T-cell (primary cell): ENCODE measurements around the gene KLRK1. TPM values are rescaled to one million over a fixed set of nuclear protein-coding genes. Genes with fewer than 3 reads are reported as not detected.
A peak's percentile ranks its signal among the peaks of the same experiment; 100 is the strongest.
"Not testable (repeated sequence)": the region's sequence is repeated elsewhere in the genome, so short reads cannot be mapped to it uniquely, and the experiment has no call there.

Source experiments
- ATAC-seq, 4 experiments: fragments of 200-7000 bp in 3 of 4; fragments of 150-1000 bp in 1 of 4; cut with Tn5 transposase; replicated peaks in 1 of 4; 1 replicate in 3 of 4; 2 replicates in 1 of 4; pipeline ENCODE4 v1.10.0; 2021; ENCODE audit warnings: moderate library complexity in 3 of 4, mild to moderate bottlenecking in 2 of 4, moderate number of reproducible peaks in 1 of 4
- CTCF ChIA-PET, 2 donors: fragments of 300-600 bp; sonication (Branson Sonifier 250); formaldehyde crosslinking; loops; one replicate each; lab custom pipeline; 2022; ENCODE audit warnings: antibody characterized with exemption in 2 of 2; lab: Charles Lee
- POLR2A ChIA-PET, 2 donors: fragments of 300-600 bp; sonication (Branson Sonifier 250); formaldehyde crosslinking; loops; one replicate each; lab custom pipeline; 2022; ENCODE audit warnings: antibody characterized with exemption in 2 of 2; lab: Charles Lee
- DNase-seq, 35 experiments: peaks; one replicate each; pipeline versions ENCODE4 v3.0.0 to v3.0.0-alpha.2; 2013 to 2023
- H3K27ac ChIP-seq: one replicate; pipeline ENCODE4 v1.5.1; 2013; ENCODE audit warnings: low read length
- H3K27me3 ChIP-seq, 2 experiments: replicated peaks in 1 of 2; 1 replicate in 1 of 2; 2 replicates in 1 of 2; pipeline versions ENCODE4 v1.6.1 to v1.7.0; 2013; ENCODE audit warnings: low read length in 1 of 2, mixed read lengths in 1 of 2; ENCODE audit not compliant: control insufficient read depth in 2 of 2, insufficient read depth in 2 of 2; ENCODE audit errors: extremely low read depth in 1 of 2
- H3K36me3 ChIP-seq, 2 donors: 1 replicate in 1 of 2; 2 replicates in 1 of 2; pipeline versions ENCODE4 v1.6.1 to v1.7.0; 2013; ENCODE audit warnings: low read length in 1 of 2; ENCODE audit not compliant: control insufficient read depth in 2 of 2, insufficient read depth in 1 of 2; ENCODE audit errors: extremely low read depth in 1 of 2
- H3K4me1 ChIP-seq, 2 experiments: 1 replicate in 1 of 2; 2 replicates in 1 of 2; pipeline versions ENCODE4 v1.6.1 to v1.7.0; 2013; ENCODE audit warnings: low read length in 2 of 2, mixed read lengths in 1 of 2; ENCODE audit not compliant: insufficient read depth in 2 of 2, control insufficient read depth in 1 of 2; ENCODE audit errors: extremely low read depth in 1 of 2
- H3K4me3 ChIP-seq, 2 donors: 1 replicate in 1 of 2; 2 replicates in 1 of 2; pipeline versions ENCODE4 v1.5.1 to v1.7.0; 2013; ENCODE audit warnings: mild to moderate bottlenecking in 2 of 2, low read length in 1 of 2, moderate library complexity in 1 of 2; ENCODE audit not compliant: control insufficient read depth in 1 of 2; ENCODE audit errors: extremely low read depth in 1 of 2
- H3K9me3 ChIP-seq: 2 replicates; pipeline ENCODE4 v1.7.0; 2013
- H3K27ac Mint-ChIP-seq, 2 donors: one replicate each; pipeline ENCODE4 v1.8.0; 2020 to 2021; ENCODE audit warnings: mild to moderate bottlenecking in 2 of 2, mixed read lengths in 2 of 2
- H3K27me3 Mint-ChIP-seq, 2 donors: one replicate each; pipeline ENCODE4 v1.8.0; 2021 to 2022; ENCODE audit warnings: mixed read lengths in 2 of 2
- H3K36me3 Mint-ChIP-seq: one replicate; pipeline ENCODE4 v1.8.0; 2021; ENCODE audit warnings: mixed read lengths
- H3K4me1 Mint-ChIP-seq, 3 donors: one replicate each; pipeline ENCODE4 v1.8.0; 2020 to 2022; ENCODE audit warnings: mixed read lengths in 3 of 3, mild to moderate bottlenecking in 1 of 3
- H3K4me3 Mint-ChIP-seq, 3 donors: one replicate each; pipeline ENCODE4 v1.8.0; 2020 to 2022; ENCODE audit warnings: mild to moderate bottlenecking in 3 of 3, mixed read lengths in 3 of 3, moderate library complexity in 3 of 3
- H3K9me3 Mint-ChIP-seq, 3 donors: one replicate each; pipeline ENCODE4 v1.8.0; 2020 to 2022; ENCODE audit warnings: mixed read lengths in 3 of 3
- WGBS: methylation state at CpG from one replicate; pipeline ENCODE4 v1.1.5; 2013; ENCODE audit warnings: missing lambda C conversion rate; ENCODE audit not compliant: insufficient coverage; 5-methylcytosine and 5-hydroxymethylcytosine counted together
- total RNA-seq, 35 experiments: library from RNA in 6 of 35; stranded (reverse) in 6 of 35; fragments of 120-200 nt in 1 of 35; gene quantifications; one replicate each; pipeline versions ENCODE4 v1.2.1 to v1.2.4 and lab custom pipeline; 2013 to 2026

KLRK1 gene
- total RNA-seq, 5 donors from 2014 or later (not counting 1 experiment from before 2014, with no cell fraction given): 74.5 to 162 (median 141) TPM

- peak overlapping the region in 2 of 3 donors; percentile 34 to 46 for H3K4me3 Mint-ChIP-seq
- WGBS: 0% methylated on average over 1 of the region's 11 CpGs
- peaks cover 5 to 11% of the 10 kb centered on the region in 2 donors for H3K27me3 Mint-ChIP-seq
- ChIA-PET CTCF (interaction anchor here in 1 of 2 donors (1.0 to 1.7 kb wide), 2 partner anchors 28 to 219 kb away, joined by 5 to 6 read pairs; partner anchors contain the start of gene MAGOHB), POLR2A (interaction anchor here (0.6 to 1.3 kb wide), 3 partner anchors 21 to 160 kb away, joined by 3 to 9 read pairs (median 7); no protein-coding TSS in a partner anchor)
- H3K9me3 Mint-ChIP-seq, H3K4me3 ChIP-seq, H3K36me3 ChIP-seq, H3K36me3 Mint-ChIP-seq, H3K27me3 ChIP-seq, H3K9me3 ChIP-seq: not testable (repeated sequence)
- H3K27ac Mint-ChIP-seq: peak overlapping the region; percentile 75 to 94
- Histone ChIP-seq H3K27ac (peak overlapping the region; percentile 93), H3K4me1 (peaks cover 21 to 31% of the 10 kb centered on the region in 2 experiments)
- DNase-seq: peak in 30 of 35 experiments; percentile 19 to 80 (median 47)
- peak; percentile 11 to 64 (median 30) for ATAC-seq
- peaks cover 20 to 50% (median 40%) of the 10 kb centered on the region in 3 donors for H3K4me1 Mint-ChIP-seq
Measured at GRCh38 chr12:10394531-10395152, 4.8 kb upstream of the KLRK1 start.

GRCh38 chr12:10393291-10393690 is 3.5 kb upstream of the KLRK1 start:
- peak overlapping the region; percentile 50 to 83 for H3K27ac Mint-ChIP-seq
- CTCF ChIA-PET: interaction anchor here (0.5 to 1.0 kb wide), 3 partner anchors 16 to 581 kb away, joined by 3 to 5 read pairs (median 5); partner anchors contain the start of genes KLRC4 (in 1 of the 2) and MAGOHB (in 1 of the 2)

GRCh38 chr12:10392394-10392930 is 2.6 kb upstream of the KLRK1 start:
- H3K27ac ChIP-seq: peak overlapping the region; percentile 68
- H3K36me3 ChIP-seq: no peaks in the 10 kb centered on the region
- peaks cover 21 to 37% of the 10 kb centered on the region in 2 experiments for H3K4me1 ChIP-seq
- no peaks in the 10 kb centered on the region for H3K9me3 ChIP-seq
- ChIA-PET CTCF (interaction anchor here in 1 of 2 donors (0.9 to 1.4 kb wide), 3 partner anchors 10 to 84 kb away, joined by 3 read pairs; partner anchors contain the start of gene KLRC4), POLR2A (interaction anchor here (0.6 to 1.5 kb wide), 2 partner anchors 178 to 180 kb away, joined by 3 to 5 read pairs; partner anchors contain the start of gene GABARAPL1 (in 1 of the 2))
- peaks cover 3% of the 10 kb centered on the region for H3K36me3 Mint-ChIP-seq
- H3K4me3 Mint-ChIP-seq: peak overlapping the region in 2 of 3 donors; percentile 27 to 51
- peaks cover 20 to 44% (median 36%) of the 10 kb centered on the region in 3 donors for H3K4me1 Mint-ChIP-seq
- DNase-seq (peak in 6 of 35 experiments; percentile 21 to 66 (median 36)), ATAC-seq (peak in 2 of 4 experiments; percentile 40 to 60)
- peak overlapping the region; percentile 77 to 83 for H3K27ac Mint-ChIP-seq
- H3K9me3 Mint-ChIP-seq: no peaks in the 10 kb centered on the region
- H3K27me3 Mint-ChIP-seq: peaks cover 8 to 11% of the 10 kb centered on the region in 2 donors
- H3K4me3 ChIP-seq: no peak overlapping the region
- WGBS: 27% methylated on average over 2 of the region's 7 CpGs
- no peaks in the 10 kb centered on the region for H3K27me3 ChIP-seq

More at GRCh38 chr12:10393291-10393690, 3.5 kb upstream of the KLRK1 start:
- Histone ChIP-seq H3K4me1 (peaks cover 21 to 37% of the 10 kb centered on the region in 2 experiments), H3K27ac (peak overlapping the region; percentile 93), H3K4me3 (no peak overlapping the region), H3K36me3 (no peaks in the 10 kb centered on the region), H3K9me3 (no peaks in the 10 kb centered on the region), H3K27me3 (no peaks in the 10 kb centered on the region)
- no CpG with 5 or more reads among the region's 3 CpGs for WGBS
- H3K4me3 Mint-ChIP-seq: no peak overlapping the region
- ATAC-seq (no peak), DNase-seq (no peak)
- POLR2A ChIA-PET: interaction anchor here (0.6 to 1.5 kb wide), 2 partner anchors 179 to 180 kb away, joined by 3 to 5 read pairs; partner anchors contain the start of gene GABARAPL1 (in 1 of the 2)
- H3K4me1 Mint-ChIP-seq: peaks cover 20 to 50% (median 41%) of the 10 kb centered on the region in 3 donors
- peaks cover 3% of the 10 kb centered on the region for H3K36me3 Mint-ChIP-seq
- no peaks in the 10 kb centered on the region for H3K9me3 Mint-ChIP-seq
- H3K27me3 Mint-ChIP-seq: peaks cover 8 to 15% of the 10 kb centered on the region in 2 donors

DNA sequence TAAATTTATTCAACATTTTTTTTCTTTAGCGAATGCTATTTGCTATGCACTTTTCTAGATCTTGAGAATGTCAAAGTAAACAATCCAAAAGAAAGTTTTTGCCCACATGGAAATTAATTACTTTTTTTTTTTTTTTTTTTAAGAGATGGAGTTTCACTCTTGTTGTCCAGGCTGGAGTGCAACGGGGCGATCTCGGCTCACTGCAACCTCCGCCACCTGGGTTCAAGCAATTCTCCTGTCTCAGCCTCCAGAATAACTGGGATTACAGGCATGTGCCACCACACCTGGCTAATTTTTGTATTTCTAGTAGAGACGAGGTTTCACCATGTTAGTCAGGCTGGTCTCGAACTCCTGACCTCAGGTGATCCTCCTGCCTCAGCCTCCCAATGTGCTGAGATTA is 1.1 kb upstream of the KLRK1 start:
- Mint-ChIP-seq H3K27ac (peak overlapping the region; percentile 66 to 72), H3K4me1 (peaks cover 20 to 39% (median 33%) of the 10 kb centered on the region in 3 donors), H3K27me3 (peaks cover 8 to 12% of the 10 kb centered on the region in 2 donors)
- POLR2A ChIA-PET: interaction anchor here in 1 of 2 donors (0.7 to 1.0 kb wide), 3 partner anchors 17 to 159 kb away, joined by 4 to 13 read pairs (median 5); no protein-coding TSS in a partner anchor
- peak overlapping the region; percentile 68 for H3K27ac ChIP-seq
- H3K9me3 ChIP-seq, DNase-seq, H3K9me3 Mint-ChIP-seq, ATAC-seq, H3K27me3 ChIP-seq, H3K36me3 Mint-ChIP-seq, H3K4me3 ChIP-seq, H3K36me3 ChIP-seq, H3K4me3 Mint-ChIP-seq: not testable (repeated sequence)
- CTCF ChIA-PET: interaction anchor here (0.6 to 0.9 kb wide), 6 partner anchors 8 to 281 kb away, joined by 3 to 5 read pairs (median 4); no protein-coding TSS in a partner anchor
- 100% methylated on average over 4 of the region's 7 CpGs for WGBS
- H3K4me1 ChIP-seq: peaks cover 17 to 35% of the 10 kb centered on the region in 2 experiments

DNA sequence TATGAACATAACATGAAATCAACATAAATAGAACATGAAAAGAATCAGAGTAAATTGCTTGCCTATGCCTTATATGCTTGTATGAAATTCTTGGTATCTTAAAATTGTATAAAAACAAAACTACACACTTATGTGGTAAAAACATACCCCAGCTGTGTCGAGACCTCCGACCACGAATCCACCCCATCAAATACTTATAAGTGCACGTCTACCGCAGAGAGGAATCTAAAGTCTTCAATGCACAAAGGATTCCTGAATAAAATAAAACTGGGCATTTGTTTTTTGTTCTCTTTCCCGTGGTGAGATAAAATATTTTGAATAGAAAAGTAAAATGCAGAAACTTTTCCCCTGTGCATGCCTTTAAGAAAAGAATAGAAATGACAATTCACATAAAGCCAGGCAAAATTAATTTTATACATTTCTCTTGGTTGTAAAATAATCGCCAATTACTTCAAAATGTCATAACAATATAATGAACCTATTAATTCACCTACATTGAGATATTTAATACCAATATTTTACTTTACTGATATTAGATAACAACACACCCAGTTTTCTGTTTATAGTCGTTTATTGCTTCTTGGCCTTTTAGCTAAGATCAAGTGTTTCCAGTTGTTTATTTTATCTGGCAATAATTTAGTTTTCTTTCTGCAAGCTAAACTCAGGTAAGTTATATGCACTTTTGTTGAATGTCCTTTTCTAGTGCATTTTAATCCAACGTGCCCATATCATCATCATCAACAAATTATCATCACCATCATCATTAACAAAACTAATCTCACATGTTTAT is 1.0 kb downstream of the KLRK1 start:
- H3K36me3 Mint-ChIP-seq: peaks cover 11% of the 10 kb centered on the region
- Histone ChIP-seq H3K9me3 (no peaks in the 10 kb centered on the region), H3K27me3 (no peaks in the 10 kb centered on the region), H3K4me3 (peak overlapping the region; percentile 38 to 50), H3K36me3 (no peaks in the 10 kb centered on the region), H3K27ac (peak overlapping the region; percentile 66), H3K4me1 (peaks cover 10 to 27% of the 10 kb centered on the region in 2 experiments)
- ATAC-seq (no peak), DNase-seq (no peak)
- 20% methylated on average over 1 of the region's 9 CpGs for WGBS
- POLR2A ChIA-PET: interaction anchor here in 1 of 2 donors (0.6 kb wide), 1 partner anchor 158 kb away, joined by 4 read pairs; no protein-coding TSS in a partner anchor
- no peaks in the 10 kb centered on the region for H3K9me3 Mint-ChIP-seq
- H3K4me1 Mint-ChIP-seq: peaks cover 18 to 22% (median 21%) of the 10 kb centered on the region in 3 donors
- peak overlapping the region; percentile 78 to 85 (median 80) for H3K4me3 Mint-ChIP-seq
- H3K27ac Mint-ChIP-seq: peak overlapping the region; percentile 74 to 84
- H3K27me3 Mint-ChIP-seq: peaks cover 10 to 12% of the 10 kb centered on the region in 2 donors
- CTCF ChIA-PET: interaction anchor here in 1 of 2 donors (0.6 kb wide), 1 partner anchor 64 kb away, joined by 3 read pairs; no protein-coding TSS in a partner anchor
